Astrocyte (in vitro differentiated cells and primary cell): ENCODE data around the gene HK3.

ENCODE experiments used
- CTCF ChIP-seq: IDR thresholded peaks from 2 replicates; pipeline ENCODE4 v1.5.1; 2011; ENCODE audit warnings: low read depth, mild to moderate bottlenecking, inconsistent platforms, low read length, moderate library complexity; ENCODE audit not compliant: insufficient read depth
- EZH2 ChIP-seq: IDR thresholded peaks from 2 replicates; pipeline ENCODE4 v1.6.1; 2012; ENCODE audit warnings: mild to moderate bottlenecking, low read length, inconsistent platforms; ENCODE audit not compliant: insufficient read depth

- TF ChIP-seq CTCF (no peak), EZH2 (no peak)
These were observed 11.8 kb downstream of the HK3 start for GRCh38 chr5:176887252-176887849.
